Measurements from ENCODE around the gene EML4. TPM values are rescaled to one million over a fixed set of nuclear protein-coding genes. Genes with fewer than 3 reads are reported as not detected.

EML4 gene
- total RNA-seq, 1 donor from 2014 or later = 22.5 TPM

DNA sequence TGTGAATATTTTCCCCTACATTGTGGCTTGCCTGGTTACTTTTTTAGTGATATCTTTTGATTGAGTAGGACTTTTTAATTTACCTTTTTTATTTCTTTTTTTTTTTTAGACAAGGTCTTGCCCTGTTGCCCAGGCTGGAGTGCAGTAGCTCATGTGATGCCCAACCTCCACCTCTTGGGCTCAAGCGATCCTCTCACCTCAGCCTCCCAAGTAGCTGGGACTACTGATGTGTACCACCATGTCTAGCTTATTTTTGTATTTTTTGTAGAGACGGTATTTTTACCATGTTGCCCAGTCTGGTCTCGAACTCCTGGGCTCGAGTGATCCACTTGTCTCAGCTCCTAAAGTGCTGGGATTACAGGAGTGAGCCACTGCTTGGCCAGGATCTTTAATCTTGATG lies 25.3 kb downstream of the EML4 start:
- DNase-seq (ENCODE audit: low read depth) = no peak

DNA sequence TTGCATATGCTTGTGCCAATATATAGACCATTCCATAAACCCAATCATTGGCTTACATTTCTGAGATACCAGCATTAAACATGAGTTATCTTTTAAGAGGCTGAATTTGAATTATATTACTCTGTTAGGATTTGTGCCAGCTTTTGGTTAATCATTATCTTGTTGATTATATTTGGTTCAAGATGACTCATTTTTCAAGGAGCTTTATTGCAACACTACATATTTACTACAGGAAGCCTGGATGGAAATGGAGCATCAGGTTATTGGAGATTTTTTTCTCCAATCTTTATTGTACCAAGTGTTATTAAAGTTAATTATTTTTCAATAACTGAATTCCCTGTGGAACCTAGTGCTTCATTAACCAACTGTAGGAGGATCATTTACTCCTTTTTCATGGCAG lies 26.4 kb downstream of the EML4 start:
- no peak for DNase-seq (ENCODE audit: low read depth)

DNA sequence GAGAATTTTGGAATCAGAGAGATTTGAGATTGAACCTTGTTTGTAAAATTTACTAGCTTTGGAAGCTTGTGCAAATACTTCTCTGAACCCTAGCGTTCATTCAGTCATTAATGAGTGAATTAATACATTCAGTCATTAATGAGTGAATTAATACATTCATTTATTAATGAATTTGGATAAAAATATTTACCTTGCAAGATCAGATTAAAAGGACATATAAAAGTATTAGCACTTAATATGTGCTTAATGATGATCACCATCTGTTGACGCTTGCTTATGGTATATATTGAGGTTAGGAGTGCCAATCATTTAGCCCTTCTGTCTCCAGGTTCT lies 26.9 kb downstream of the EML4 start:
- no peak for DNase-seq (ENCODE audit: low read depth)

DNA sequence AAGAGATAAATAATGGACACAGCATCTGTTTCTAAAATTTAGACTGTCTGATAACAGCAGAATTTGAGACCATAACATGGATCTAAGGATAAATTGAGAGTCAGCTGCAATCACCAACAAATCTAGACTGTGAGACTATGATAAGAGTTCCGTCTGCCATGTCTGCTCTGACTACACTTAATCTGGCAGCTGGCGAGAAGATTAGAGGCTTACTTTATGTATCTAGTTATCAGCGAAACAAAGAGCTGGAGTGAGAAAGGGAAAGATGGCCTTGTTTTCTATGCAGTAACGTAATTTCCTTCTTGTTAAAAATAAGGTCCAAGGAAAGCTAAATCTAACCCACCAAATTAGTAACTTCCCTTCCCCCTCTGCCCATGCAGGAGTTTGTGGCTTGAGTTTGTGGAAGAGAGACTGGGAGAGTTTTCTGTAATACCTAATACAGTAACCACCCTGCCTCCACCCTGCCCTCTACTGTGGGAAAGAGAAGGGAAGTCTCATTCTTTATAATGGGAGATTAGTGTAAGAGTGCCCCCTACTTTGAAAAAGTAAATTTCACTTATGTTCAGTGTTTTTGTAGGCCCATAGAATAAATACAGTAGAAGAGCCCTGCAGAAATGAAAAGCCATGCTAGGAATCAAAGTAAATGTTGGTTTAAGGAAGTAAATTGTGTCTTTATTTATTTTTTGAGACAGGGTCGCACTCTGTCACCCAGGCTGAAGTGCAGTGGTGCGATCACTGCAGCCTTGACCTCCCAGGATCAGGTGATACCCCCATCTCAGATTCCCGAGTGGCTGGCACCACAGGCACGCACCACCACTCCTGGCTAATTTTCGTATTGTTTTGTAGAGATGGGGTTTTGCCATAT lies 27.5 kb downstream of the EML4 start:
- DNase-seq (ENCODE audit: low read depth) = peak; percentile 66

DNA sequence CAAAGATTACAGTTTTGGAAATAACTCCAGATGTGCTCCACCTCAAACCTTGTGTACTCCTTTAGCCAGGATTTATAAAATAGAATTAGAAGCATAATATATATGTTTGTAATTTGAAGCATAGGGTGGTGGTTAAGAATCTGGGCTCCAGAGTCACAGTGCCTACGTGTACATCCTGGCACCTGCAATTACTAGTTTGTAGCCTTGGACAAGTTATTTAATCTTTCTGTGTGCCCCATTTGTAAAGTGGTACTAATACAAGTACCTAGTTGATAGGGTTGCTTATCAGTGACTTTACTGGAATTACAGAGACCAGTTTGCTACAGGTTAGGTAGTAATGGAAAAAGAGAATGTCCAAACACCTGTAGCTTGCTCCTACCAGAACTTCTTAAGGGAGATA lies 28.6 kb downstream of the EML4 start:
- DNase-seq (ENCODE audit: low read depth) = no peak

DNA sequence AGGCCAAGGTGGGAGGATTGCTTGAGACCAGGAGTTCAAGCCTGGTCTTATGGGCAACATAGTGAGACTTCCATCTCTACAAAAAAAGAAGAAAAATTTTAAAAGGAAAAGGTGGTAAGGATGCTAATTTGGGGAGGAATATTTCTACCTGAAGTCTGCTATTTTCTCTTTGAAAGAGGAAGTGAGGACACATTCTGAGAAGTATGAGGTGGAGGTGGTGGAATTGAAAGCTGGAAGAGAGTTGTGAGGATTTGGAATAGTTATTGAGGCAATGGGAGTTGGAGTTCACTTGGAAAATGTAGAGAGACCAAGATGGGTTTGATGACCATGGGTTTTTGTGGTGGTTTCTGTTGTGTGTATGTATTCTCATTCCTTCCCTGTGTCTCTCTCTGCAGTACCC lies 29.3 kb downstream of the EML4 start:
- DNase-seq (ENCODE audit: low read depth) = no peak

DNA sequence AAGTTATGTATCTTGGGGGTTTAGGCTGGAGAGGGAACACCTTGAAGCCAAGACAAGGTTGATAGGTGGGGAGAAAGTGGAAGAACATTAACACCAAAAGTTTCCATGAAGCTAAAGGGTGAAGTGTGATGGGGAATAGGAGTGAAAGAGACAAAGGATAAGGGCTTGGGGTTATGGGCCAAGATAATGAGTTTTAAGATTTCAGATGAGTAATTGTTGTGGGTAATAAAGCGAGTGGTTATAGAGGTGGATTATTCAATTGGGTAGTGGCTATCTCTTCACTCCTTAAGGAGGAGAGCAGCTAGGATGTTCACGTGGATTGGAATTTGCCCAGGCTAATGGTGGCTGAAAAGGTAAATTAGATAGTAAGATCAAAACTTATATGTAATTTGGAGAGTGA lies 29.8 kb downstream of the EML4 start:
- DNase-seq (ENCODE audit: low read depth) = no peak

DNA sequence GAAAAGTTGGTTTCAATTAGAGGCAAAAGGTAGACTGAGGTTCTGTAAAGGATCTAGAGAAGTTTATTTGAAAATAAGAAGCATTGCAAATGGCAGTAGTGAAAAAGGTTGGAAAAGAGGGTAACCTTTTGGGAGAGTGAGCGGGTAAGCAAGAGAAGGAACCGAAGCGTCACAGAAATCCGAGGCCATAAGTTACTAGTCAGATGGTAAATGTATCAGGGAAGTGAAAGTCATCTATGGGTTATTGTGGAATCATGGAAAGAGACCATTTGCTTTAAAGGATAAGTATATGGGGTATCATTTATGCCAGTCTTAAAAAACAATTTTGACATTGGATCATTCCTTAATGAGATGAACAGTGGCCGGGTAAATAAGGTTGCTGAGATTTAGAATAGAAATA lies 30.5 kb downstream of the EML4 start:
- DNase-seq (ENCODE audit: low read depth) = no peak

DNA sequence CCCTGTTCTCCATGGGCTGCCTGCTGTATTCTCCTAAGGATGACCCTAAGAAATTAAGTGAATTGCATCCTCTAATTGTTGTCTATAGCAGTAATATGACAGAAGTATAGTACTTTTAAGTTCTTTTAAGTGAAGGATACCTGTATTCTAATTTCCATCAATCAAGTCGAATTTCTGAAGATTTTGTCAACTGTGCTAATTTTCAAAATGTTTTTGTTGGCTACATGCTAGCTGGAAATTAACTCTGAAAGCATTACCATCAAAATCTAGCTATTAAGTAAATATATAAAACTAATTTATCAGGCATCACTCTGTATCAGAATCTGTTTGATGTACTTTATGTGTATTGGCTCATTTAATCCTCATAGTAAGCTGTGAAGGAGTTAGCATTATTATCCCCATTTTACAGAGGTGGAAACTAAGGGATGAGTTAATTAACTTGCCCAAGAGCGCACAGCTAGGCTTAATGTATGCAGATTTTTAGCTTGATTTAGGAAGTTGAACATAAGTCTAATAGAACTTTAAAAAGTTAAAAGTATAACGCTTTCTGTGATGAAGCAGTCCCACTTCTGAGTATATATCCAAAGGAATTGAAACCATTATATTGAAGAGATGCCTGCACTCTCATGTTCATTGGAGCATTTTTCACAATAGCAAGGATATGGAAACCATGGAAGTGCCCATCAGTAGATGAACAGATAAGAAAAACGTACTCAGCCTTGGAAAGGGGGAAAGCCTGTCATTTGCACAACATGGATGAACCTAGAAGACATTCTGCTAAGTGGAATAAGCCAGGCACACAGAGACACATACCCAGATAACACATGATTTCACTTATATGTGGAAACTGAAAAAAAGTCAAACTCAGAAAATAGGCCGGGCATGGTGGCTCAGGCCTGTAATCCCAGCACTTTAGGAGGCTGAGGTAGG lies 32.0 kb downstream of the EML4 start:
- no peak for DNase-seq (ENCODE audit: low read depth)

DNA sequence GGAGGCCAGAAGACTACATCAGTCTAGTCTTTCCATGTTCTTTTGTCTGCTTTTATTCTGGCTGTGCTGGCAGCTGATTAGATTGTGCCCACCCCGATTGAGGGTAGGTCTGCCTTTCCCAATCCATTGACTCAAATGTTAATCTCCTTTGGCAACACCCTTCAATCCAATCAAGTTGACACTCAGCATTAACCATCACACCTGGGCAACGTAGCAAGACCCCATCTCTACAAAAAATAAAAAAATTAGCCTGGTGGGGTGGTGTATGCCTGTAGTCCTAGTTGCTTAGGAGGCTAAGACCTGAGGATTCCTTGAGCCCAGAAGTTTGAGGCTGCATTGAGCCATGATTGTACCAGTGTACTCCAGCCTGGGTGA lies 33.5 kb downstream of the EML4 start:
- DNase-seq (ENCODE audit: low read depth) = no peak

DNA sequence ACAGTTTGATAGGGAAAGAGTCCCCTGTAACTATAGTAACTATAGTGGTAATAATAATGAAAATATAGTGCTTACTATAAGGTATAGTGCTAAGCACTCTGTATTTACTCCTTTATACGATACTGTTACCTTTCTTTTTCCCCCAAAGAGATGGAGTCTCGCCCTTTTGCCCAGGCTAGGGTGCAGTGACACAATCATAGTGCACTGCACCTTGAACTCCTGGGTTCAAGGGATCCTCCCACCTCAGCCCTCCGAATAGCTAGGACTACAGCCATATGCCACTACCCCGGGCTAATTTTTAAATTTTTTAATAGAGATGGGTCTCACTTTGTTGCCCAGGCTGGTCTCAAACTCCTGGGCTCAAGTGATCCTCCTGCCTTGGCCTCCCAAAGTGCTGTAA lies 34.6 kb downstream of the EML4 start:
- no peak for DNase-seq (ENCODE audit: low read depth)

DNA sequence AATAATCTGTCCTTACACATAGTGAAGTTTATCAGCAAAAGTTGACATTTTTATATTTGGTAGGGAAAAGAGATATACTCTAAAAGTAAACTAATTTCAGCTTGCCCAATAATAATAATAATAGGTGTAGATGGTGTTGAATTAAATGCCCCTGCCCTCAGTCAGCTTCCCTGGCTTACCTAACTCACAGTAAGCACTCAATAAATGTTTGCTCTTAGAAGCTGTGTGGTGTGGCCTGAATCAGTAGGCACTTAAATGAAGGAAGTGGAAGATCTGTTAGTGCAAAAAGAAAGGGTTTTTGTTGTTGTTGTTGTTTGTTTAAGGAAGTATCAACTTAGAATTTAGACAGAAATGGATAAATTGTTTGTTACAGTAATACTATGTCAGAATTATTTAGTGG lies 36.2 kb downstream of the EML4 start:
- DNase-seq (ENCODE audit: low read depth) = no peak

DNA sequence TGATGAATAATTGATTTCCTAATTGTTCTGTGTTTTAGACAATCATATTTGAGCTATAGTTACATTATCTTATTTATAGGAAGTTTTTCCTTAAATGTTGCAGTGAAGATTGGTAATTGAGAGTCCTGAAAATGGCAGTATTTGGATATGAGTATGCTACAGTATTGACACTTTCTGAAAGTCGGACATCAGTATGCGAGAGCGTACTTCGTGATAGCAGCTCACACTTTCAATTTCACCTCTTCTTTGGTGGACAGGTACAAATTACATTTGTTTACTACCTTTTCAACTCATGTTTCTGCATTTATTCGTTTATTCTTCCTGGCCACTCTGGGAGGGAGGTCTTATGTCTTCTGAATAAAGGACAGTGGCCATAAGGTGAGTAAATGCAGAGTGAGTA lies 38.7 kb downstream of the EML4 start:
- DNase-seq (ENCODE audit: low read depth) = no peak

DNA sequence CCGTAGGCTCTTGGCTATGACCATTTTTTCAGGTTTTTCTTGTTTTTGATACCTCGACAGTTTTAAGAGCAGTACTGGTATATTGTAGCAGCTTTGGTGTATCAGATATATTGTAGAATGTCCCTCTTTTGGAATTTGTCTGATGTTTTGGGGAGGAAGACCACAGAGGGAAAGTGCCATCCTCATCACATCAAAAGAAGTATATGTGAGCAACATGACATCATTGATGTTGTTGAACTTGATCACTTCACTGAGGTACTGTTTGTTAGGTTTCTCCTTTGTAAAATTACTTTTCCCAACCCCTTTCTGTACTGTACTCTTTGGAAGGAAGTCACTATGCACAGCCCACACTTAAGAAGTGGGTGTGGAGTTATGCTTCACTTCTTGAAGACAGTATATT lies 41.0 kb downstream of the EML4 start:
- DNase-seq (ENCODE audit: low read depth) = no peak

DNA sequence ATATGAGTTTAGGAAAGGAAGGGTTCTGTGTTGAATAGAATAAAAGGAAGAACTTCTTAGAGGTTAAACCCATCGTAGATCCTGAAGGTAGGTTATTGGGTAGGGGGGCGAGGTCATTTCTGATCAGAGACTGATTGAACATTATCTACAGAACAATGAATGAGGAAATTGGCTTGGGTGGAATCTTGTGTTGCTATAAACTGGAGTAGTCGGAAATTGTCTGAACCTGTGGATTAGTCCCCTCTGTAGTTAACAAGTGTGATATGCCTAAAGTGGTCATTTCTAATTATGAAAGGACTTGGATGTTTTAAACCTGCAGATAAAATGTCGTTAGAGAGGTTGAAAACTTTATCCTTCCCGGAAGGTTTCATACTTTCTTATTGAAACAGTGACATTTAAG lies 42.1 kb downstream of the EML4 start:
- no peak for DNase-seq (ENCODE audit: low read depth)

DNA sequence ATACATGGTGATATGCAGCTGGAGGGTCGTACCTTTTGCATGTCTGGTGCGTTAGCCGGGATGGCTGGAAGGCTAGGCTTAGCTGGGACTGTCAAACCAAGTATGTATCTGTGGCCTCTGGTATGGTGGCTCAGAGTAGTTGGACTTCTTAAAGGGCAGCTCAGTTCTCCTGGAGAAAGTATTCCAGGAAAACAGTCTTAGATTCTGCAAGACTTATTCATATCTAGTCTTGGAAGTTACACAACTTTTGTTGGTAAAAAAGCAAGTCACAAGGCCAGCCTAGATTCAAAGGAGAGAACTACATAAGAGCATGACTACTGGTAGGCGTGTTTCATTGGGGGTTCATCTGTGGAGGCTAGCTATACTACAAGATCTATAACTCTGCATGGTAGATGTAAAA lies 45.5 kb downstream of the EML4 start:
- no peak for DNase-seq (ENCODE audit: low read depth)

DNA sequence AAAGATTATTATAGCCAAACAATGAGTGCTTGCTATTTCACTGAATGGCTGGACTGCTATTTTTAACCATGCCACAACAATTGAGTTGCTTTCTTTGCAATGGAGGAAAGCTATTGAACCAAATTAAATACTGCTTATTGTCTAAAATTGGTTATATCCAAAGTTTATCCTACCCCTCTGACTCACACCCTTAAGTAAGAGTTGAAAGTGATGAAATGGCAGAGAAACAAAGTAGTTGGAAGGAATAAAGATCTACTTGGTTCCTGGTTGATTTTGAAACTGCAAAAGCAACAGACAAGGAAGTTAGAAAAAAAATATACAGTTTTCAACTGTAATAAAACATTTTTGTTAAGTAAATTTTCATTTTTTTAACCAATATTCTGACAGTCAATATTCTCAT lies 47.5 kb downstream of the EML4 start:
- DNase-seq (ENCODE audit: low read depth) = no peak

DNA sequence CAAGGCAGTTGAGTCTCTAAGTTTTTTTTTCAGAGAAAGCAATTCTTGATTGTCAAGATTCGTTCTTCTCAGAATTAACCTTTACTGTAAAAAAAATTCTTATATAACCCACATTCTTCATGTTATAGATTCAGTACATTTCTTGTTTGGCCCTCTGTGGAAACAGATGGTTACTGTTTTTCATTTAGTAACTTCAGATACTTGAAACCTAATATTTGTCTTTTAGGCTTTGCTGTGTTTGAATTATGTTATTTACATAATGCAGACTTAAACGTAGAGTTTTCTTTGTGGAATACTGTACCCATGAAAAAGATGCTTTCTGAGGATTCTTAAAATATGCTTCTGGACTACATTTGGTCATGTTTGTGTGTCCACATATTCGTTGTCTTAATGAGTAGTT lies 48.2 kb downstream of the EML4 start:
- DNase-seq (ENCODE audit: low read depth) = no peak

DNA sequence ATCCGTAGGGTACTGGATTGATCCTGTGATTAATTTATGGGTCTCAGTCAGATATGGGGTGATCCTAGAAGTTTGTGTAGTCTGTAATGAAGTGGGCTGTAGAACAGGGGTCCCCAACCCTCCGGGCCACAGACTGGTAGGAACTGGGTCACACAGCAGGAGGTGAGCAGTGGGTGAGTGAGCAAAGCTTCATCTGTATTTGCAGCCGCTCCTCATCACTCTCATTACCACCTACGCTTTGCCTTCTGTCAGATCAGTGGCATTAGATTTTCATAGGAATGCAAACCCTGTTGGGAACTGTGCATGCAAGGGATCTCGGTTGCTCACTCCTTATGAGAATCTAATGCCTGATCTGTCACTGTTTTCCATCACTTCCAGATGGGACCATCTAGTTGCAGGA lies 48.8 kb downstream of the EML4 start:
- no peak for DNase-seq (ENCODE audit: low read depth)

DNA sequence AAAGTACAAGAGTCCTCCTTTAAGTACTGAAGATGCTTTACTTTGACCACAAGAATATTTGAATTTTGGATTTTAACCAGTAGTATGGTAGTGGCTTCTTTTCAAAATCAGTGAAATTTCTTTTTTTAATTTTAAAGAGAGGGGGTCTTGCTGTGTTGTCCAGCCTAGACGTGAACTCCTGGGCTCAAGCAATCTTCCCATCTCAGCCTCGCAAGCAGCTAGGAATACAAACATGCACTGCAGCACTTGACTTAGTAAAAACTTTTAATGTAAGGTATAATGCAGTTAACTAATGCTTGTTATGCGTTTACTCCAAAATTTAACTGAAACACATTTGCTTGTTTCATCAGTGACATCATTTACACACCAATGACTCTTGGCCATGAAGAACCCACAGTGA lies 49.6 kb downstream of the EML4 start:
- DNase-seq (ENCODE audit: low read depth) = no peak

DNA sequence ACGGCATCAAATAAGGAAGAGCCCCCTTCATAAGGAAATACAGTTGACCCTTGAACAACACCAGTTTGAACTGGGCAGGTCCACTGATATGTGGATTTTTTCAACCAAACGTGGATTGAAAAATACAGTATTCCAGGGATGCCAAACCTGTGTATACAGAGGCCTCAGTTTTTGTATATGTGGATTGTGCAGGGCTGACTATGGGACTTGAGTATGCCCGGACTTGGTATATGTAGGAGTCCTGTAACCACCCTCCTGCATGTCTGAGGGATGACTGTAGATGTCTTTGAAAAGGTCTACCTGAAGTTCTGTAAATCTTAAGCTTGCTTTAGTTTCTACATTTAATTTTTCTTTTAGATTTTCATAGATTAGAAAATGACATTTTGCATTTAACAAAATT lies 50.0 kb downstream of the EML4 start:
- DNase-seq (ENCODE audit: low read depth) = no peak

DNA sequence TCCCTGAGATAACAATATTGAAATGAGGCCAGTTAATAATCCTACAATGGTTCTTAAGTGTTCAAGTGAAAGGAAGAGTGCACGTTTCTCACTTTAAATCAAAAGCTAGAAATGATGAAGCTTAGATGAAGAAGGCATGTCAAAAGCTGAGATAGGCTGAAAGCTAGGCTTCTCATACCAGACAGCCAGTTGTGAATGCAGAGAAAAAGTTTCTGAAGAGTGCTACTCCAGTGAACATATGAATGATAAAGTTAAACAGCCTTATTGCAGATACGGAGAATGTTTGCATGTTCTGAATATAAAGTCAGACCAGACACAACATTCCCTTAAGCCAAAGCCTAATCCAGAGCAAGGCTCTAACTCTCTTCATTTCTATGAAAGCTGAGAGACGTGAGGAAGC lies 51.4 kb downstream of the EML4 start:
- DNase-seq (ENCODE audit: low read depth) = no peak

Data from myocyte (in vitro differentiated cells).